Ovary (tissue), 9 donors: ENCODE results near the gene XK. TPM values are rescaled to one million over a fixed set of nuclear protein-coding genes. Genes with fewer than 3 reads are reported as not detected.

Experiments
- DNase-seq, 5 donors: peaks; one replicate each; pipeline ENCODE4 v3.0.0-alpha.2; 2019 to 2020
- H3K27ac ChIP-seq, 2 donors: fragments of 200-600 bp; one replicate each; pipeline versions ENCODE4 v1.5.1 to v1.8.0; 2019 to 2022
- H3K27me3 ChIP-seq: fragments of 200-600 bp; one replicate; pipeline ENCODE4 v1.8.0; 2022
- H3K36me3 ChIP-seq: fragments of 200-600 bp; sonication (generic); one replicate; pipeline ENCODE4 v1.5.1; 2019
- H3K4me1 ChIP-seq: one replicate; pipeline ENCODE4 v1.8.1; 2013; ENCODE audit warnings: mild to moderate bottlenecking, moderate library complexity; ENCODE audit not compliant: insufficient read depth
- H3K4me3 ChIP-seq: fragments of 200-600 bp; sonication (generic); one replicate; pipeline ENCODE4 v1.5.1; 2017
- H3K9me3 ChIP-seq, 2 donors: fragments of 200-600 bp in 1 of 2; sonication (generic) in 1 of 2; one replicate each; pipeline versions ENCODE4 v1.5.1 to v1.8.1; 2013 to 2019; ENCODE audit warnings: mild to moderate bottlenecking in 1 of 2, moderate library complexity in 1 of 2
- CTCF ChIP-seq, 3 donors: fragments of 450-650 bp in 2 of 3; fragments of 200-600 bp in 1 of 3; IDR thresholded peaks; one replicate each; pipeline versions ENCODE4 v1.5.1 to v1.8.0; 2016 to 2022; ENCODE audit warnings: antibody characterized with exemption in 3 of 3, mild to moderate bottlenecking in 1 of 3
- EP300 ChIP-seq: sonication (generic); formaldehyde crosslinking; IDR thresholded peaks from one replicate; pipeline ENCODE4 v1.6.1; 2017; ENCODE audit warnings: antibody characterized with exemption
- POLR2A ChIP-seq: fragments of 450-650 bp; IDR thresholded peaks from one replicate; pipeline ENCODE4 v1.6.1; 2017; ENCODE audit warnings: antibody characterized with exemption, mild to moderate bottlenecking, moderate library complexity
- WGBS, 3 donors: extraction: QIAGEN DNeasy Blood & Tissue Kit in 1 of 3; methylation state at CpG; one replicate each; pipeline versions ENCODE4 v1.1.5 to v1.1.7; 2013 to 2017; 5-methylcytosine and 5-hydroxymethylcytosine counted together
- intact Hi-C, 4 donors: fragments of 100-400 bp; cut with DNase I; formaldehyde crosslinking; loops; one replicate each; pipeline versions ENCODE4 v1.11.0 to v1.15.1; 2022 to 2023
- polyA plus RNA-seq, 2 donors: library from polyadenylated mRNA; stranded (reverse); fragments of 200-250 nt in 1 of 2; fragments of 350-450 nt in 1 of 2; fragmentation: Illumina TruSeq in 1 of 2; extraction: RNeasy Lipid Tissue Mini Kit (QIAGEN cat#74804) in 1 of 2; gene quantifications; one replicate each; pipeline ENCODE4 v1.2.3, GENCODE V29; 2013 to 2014
- total RNA-seq, 7 donors: library from RNA; depleted of rRNA in 2 of 7; stranded (reverse); fragments of >200 nt in 2 of 7; fragmentation: NEBNext Ultra II Directional in 3 of 7; extraction: Animal tissue kit (Norgen Biotek cat#: 25700) in 3 of 7; gene quantifications; one replicate each; pipeline versions ENCODE4 v1.1.0 to v1.2.4, GENCODE V29; 2016 to 2023
- donor health status: DM: no; HTN: no; CAD: no; lungs with moderate emphysema.
- donor health status: DM: no; HTN: no; CAD: no.
- donor health status: Bipolar disorder and iron deficiency.
- donor health status: DM: yes; HTN: yes; CAD: no.
- donor health status: DM: no; HTN: no; CAD: no.
- donor health status: DM: yes; HTN: yes; CAD: no.

The XK gene
- total and polyA plus RNA-seq, 9 donors: 0.40 to 2.5 (median 0.68) TPM

- H3K9me3 ChIP-seq: no peaks in the 10 kb centered on the region
- intact Hi-C loops: no loop called here
- H3K4me3 ChIP-seq: no peak overlapping the region
- DNase-seq: no peak
- 83 to 86% (median 83%) methylated on average over 4 of the region's 4 CpGs for WGBS, 3 donors
- no peaks in the 10 kb centered on the region for H3K27me3 ChIP-seq
- H3K4me1 ChIP-seq: no peaks in the 10 kb centered on the region
- no peak overlapping the region for H3K27ac ChIP-seq
- TF ChIP-seq CTCF (IDR thresholded peaks at IDR 0.05) (no peak), POLR2A (no peak), EP300 (no peak)
- no peaks in the 10 kb centered on the region for H3K36me3 ChIP-seq
Measured at GRCh38 chrX:37781081-37781480, 95.5 kb downstream of the XK start.

Other genes with a start within 250 kb of the XK start
- gene LANCL3, start 114.1 kb upstream of the XK start, total RNA-seq: under 1 TPM in 6 of 7 donors, not detected in 1; under 0.01 to 0.10 (median 0.05) TPM
- gene LANCL3, start 114.1 kb upstream of the XK start, polyA plus RNA-seq: under 1 TPM; 0.04 to 0.05 TPM
- 10 to 100 TPM in 6 of 7 donors, 1 to 10 TPM in 1; 7.6 to 35.6 (median 12.9) TPM for gene CYBB, start 94.3 kb downstream of the XK start, total RNA-seq
- gene CYBB, start 94.3 kb downstream of the XK start, polyA plus RNA-seq: 10 to 100 TPM in 1 of 2 donors, 1 to 10 TPM in 1; 3.5 to 37.2 TPM
- 10 to 100 TPM; 20.3 to 32.2 (median 28.0) TPM for gene DYNLT3, start 161.8 kb downstream of the XK start, total RNA-seq
- gene DYNLT3, start 161.8 kb downstream of the XK start, polyA plus RNA-seq: 10 to 100 TPM; 20.0 to 33.3 TPM